GM12878 (cell line): ENCODE results near the gene HNRNPAB.

Experiments used
- CEBPB ChIP-seq, 2 experiments: fragments of 150-350 bp in 1 of 2; IDR thresholded peaks; 2 replicates each; pipeline ENCODE4 v1.6.1; 2012 to 2014; ENCODE audit warnings: low read depth in 2 of 2, low read length in 2 of 2, borderline replicate concordance in 1 of 2, inconsistent platforms in 1 of 2
- SP1 ChIP-seq: IDR thresholded peaks from one replicate; pipeline ENCODE4 v1.6.1; 2011; ENCODE audit warnings: low read depth, low read length
- USF1 ChIP-seq: IDR thresholded peaks from 2 replicates; pipeline ENCODE4 v1.6.1; 2011; ENCODE audit warnings: borderline replicate concordance, low read depth, mild to moderate bottlenecking, moderate library complexity, mixed read lengths, low read length; ENCODE audit not compliant: insufficient read depth; ENCODE audit errors: extremely low read length
- TF ChIP-seq, protein P1 (sequence below), 3 experiments: IDR thresholded peaks in 2 of 3; conservative IDR thresholded peaks in 1 of 3; 2 replicates each; pipeline ENCODE4 v1.5.1; 2011; ENCODE audit warnings: low read depth in 3 of 3, low read length in 3 of 3, mild to moderate bottlenecking in 3 of 3, control low read depth in 2 of 3, moderate library complexity in 2 of 3, inconsistent platforms in 1 of 3, mixed read lengths in 1 of 3; ENCODE audit not compliant: control insufficient read depth in 2 of 3, insufficient read depth in 1 of 3; ENCODE audit errors: extremely low read depth in 1 of 3

- no peak for TF ChIP-seq SP1
- TF ChIP-seq, protein P1, sequence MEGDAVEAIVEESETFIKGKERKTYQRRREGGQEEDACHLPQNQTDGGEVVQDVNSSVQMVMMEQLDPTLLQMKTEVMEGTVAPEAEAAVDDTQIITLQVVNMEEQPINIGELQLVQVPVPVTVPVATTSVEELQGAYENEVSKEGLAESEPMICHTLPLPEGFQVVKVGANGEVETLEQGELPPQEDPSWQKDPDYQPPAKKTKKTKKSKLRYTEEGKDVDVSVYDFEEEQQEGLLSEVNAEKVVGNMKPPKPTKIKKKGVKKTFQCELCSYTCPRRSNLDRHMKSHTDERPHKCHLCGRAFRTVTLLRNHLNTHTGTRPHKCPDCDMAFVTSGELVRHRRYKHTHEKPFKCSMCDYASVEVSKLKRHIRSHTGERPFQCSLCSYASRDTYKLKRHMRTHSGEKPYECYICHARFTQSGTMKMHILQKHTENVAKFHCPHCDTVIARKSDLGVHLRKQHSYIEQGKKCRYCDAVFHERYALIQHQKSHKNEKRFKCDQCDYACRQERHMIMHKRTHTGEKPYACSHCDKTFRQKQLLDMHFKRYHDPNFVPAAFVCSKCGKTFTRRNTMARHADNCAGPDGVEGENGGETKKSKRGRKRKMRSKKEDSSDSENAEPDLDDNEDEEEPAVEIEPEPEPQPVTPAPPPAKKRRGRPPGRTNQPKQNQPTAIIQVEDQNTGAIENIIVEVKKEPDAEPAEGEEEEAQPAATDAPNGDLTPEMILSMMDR (IDR thresholded peaks at IDR 0.05 in 2 of 3, conservative IDR thresholded peaks at IDR 0.05 in 1 of 3; ENCODE audit: control insufficient read depth in 2 of 3, extremely low read depth in 1 of 3, insufficient read depth in 1 of 3, low read depth in 3 of 3, low read length in 3 of 3): no peak
- no peak for TF ChIP-seq CEBPB (IDR thresholded peaks at IDR 0.05; ENCODE audit: borderline replicate concordance in 1 of 2, low read depth in 2 of 2, low read length in 2 of 2)
- TF ChIP-seq USF1: no peak
These were observed 36.0 kb downstream of the HNRNPAB start for GRCh38 chr5:178240341-178240741.
